Kidney epithelial cell (primary cell): ENCODE data around the gene SLC4A2. TPM values are rescaled to one million over a fixed set of nuclear protein-coding genes. Genes with fewer than 3 reads are reported as not detected.
"Not testable (repeated sequence)": the region's sequence is repeated elsewhere in the genome, so short reads cannot be mapped to it uniquely, and the experiment has no call there.

ENCODE experiments used
- DNase-seq: peaks from one replicate; pipeline ENCODE4 v3.0.0-alpha.2; 2010; ENCODE audit warnings: low read depth
- H3K27me3 ChIP-seq: 2 replicates; pipeline ENCODE4 v1.6.0; 2011; ENCODE audit warnings: low read length; ENCODE audit not compliant: control insufficient read depth, insufficient read depth
- H3K36me3 ChIP-seq: 2 replicates; pipeline ENCODE4 v1.5.1; 2011; ENCODE audit warnings: low read length; ENCODE audit not compliant: control insufficient read depth, insufficient read depth
- H3K4me3 ChIP-seq: 2 replicates; pipeline ENCODE4 v1.5.1; 2011; ENCODE audit warnings: low read depth, mild to moderate bottlenecking, control low read depth, low read length
- CTCF ChIP-seq: IDR thresholded peaks from 2 replicates; pipeline ENCODE4 v1.5.1; 2011; ENCODE audit warnings: mild to moderate bottlenecking, moderate library complexity, low read length, control low read depth, inconsistent platforms; ENCODE audit not compliant: insufficient read depth, poor library complexity, severe bottlenecking
- total RNA-seq: library from RNA; depleted of rRNA; stranded (reverse); fragments of >200 nt; gene quantifications from 2 replicates; pipeline ENCODE4 v1.2.3, GENCODE V29; 2015

Gene SLC4A2
- total RNA-seq, 1 donor from 2014 or later = 166 TPM

- no peak for TF ChIP-seq CTCF
- Histone ChIP-seq H3K36me3 (no peaks in the 10 kb centered on the region), H3K27me3 (peaks cover 41% of the 10 kb centered on the region), H3K4me3 (no peak overlapping the region)
- DNase-seq = no peak
These were observed 39.2 kb upstream of the SLC4A2 start for GRCh38 chr7:151020231-151020630.

- no peak overlapping the region for H3K4me3 ChIP-seq
- TF ChIP-seq CTCF = no peak
- no peak for DNase-seq
- peaks cover 22% of the 10 kb centered on the region for H3K27me3 ChIP-seq
- H3K36me3 ChIP-seq = no peaks in the 10 kb centered on the region
These were observed 36.2 kb upstream of the SLC4A2 start for GRCh38 chr7:151023232-151023631.

- no peak for DNase-seq
- Histone ChIP-seq H3K4me3 (no peak within 1 kb of the TSS), H3K36me3 (no peaks in the 10 kb centered on the region), H3K27me3 (peaks cover 11% of the 10 kb centered on the region)
- no peak for TF ChIP-seq CTCF
These were observed 34.8 kb upstream of the SLC4A2 start, which contains the start of gene ATG9B for GRCh38 chr7:151024435-151025056. ATG9B (minus strand) TSS chr7:151024494; CDS start chr7:151024423, 71 bp downstream.

GRCh38 chr7:151025924-151026671 is 33.3 kb upstream of the SLC4A2 start:
- DNase-seq = no peak
- Histone ChIP-seq H3K36me3 (no peaks in the 10 kb centered on the region), H3K4me3 (no peak overlapping the region), H3K27me3 (no peaks in the 10 kb centered on the region)
- TF ChIP-seq CTCF = no peak

- H3K36me3 ChIP-seq, DNase-seq, H3K27me3 ChIP-seq, H3K4me3 ChIP-seq: not testable (repeated sequence)
These were observed 32.3 kb upstream of the SLC4A2 start for GRCh38 chr7:151026771-151027727.

- H3K4me3 ChIP-seq = peak overlapping the region; percentile 38
- not testable (repeated sequence) for H3K36me3 ChIP-seq, DNase-seq, H3K27me3 ChIP-seq
These were observed 31.7 kb upstream of the SLC4A2 start for GRCh38 chr7:151027728-151028130.
